Activated naive CD4-positive, alpha-beta T cell treated with anti-CD3 and anti-CD28 coated beads, Interleukin-2, amount 50 U/mL, for 72 hours (primary cell): ENCODE data around the gene MYADML2. TPM values are rescaled to one million over a fixed set of nuclear protein-coding genes. Genes with fewer than 3 reads are reported as not detected.

Experiments
- ATAC-seq, 2 donors: fragments of 150-1000 bp; cut with Tn5 transposase; 2 replicates each; pipeline ENCODE4 v1.10.0; 2021; ENCODE audit warnings: mild to moderate bottlenecking in 2 of 2, moderate library complexity in 2 of 2
- DNase-seq, 2 donors: peaks; one replicate each; pipeline ENCODE4 v3.0.0; 2021 to 2022; ENCODE audit warnings: low spot score in 2 of 2
- H3K27ac Mint-ChIP-seq, 2 donors: one replicate each; pipeline ENCODE4 v1.8.0; 2022; ENCODE audit warnings: mild to moderate bottlenecking in 2 of 2, mixed read lengths in 2 of 2
- H3K36me3 Mint-ChIP-seq, 2 donors: one replicate each; pipeline ENCODE4 v1.8.0; 2022; ENCODE audit warnings: mixed read lengths in 2 of 2
- H3K9me3 Mint-ChIP-seq, 2 donors: one replicate each; pipeline ENCODE4 v1.8.0; 2022; ENCODE audit warnings: mixed read lengths in 2 of 2
- total RNA-seq, 2 donors: library from RNA; stranded (reverse); gene quantifications; one replicate each; pipeline ENCODE4 v1.2.3, GENCODE V29; 2022

Gene MYADML2
- total RNA-seq, 2 donors from 2014 or later, result not detected

- Mint-ChIP-seq H3K36me3 (no peaks in the 10 kb centered on the region), H3K9me3 (no peaks in the 10 kb centered on the region), H3K27ac (no peak overlapping the region)
- no peak for ATAC-seq
- DNase-seq, result no peak
These were observed 17.2 kb upstream of the MYADML2 start for GRCh38 chr17:81964081-81964849.

GRCh38 chr17:81962499-81963441 lies 15.7 kb upstream of the MYADML2 start:
- DNase-seq (no peak), ATAC-seq (no peak)
- no peaks in the 10 kb centered on the region for H3K9me3 Mint-ChIP-seq
- no peaks in the 10 kb centered on the region for H3K36me3 Mint-ChIP-seq
- no peak overlapping the region for H3K27ac Mint-ChIP-seq

GRCh38 chr17:81961521-81962498 lies 14.8 kb upstream of the MYADML2 start:
- Mint-ChIP-seq H3K36me3 (no peaks in the 10 kb centered on the region), H3K27ac (no peak overlapping the region), H3K9me3 (no peaks in the 10 kb centered on the region)
- DNase-seq, result no peak
- ATAC-seq, result no peak

- ATAC-seq (no peak), DNase-seq (no peak)
- Mint-ChIP-seq H3K27ac (no peak within 1 kb of the TSS), H3K36me3 (no peaks in the 10 kb centered on the region), H3K9me3 (no peaks in the 10 kb centered on the region)
These were observed 14.1 kb upstream of the MYADML2 start, which contains the start of gene NOTUM for GRCh38 chr17:81961087-81961511. Gene NOTUM (minus strand): TSS chr17:81961187. CDS start chr17:81960909, 278 bp downstream.

GRCh38 chr17:81960130-81960958 lies 13.3 kb upstream of the MYADML2 start:
- DNase-seq, result no peak
- ATAC-seq, result peak in 1 of 2 donors; percentile 5
- Mint-ChIP-seq H3K27ac (no peak overlapping the region), H3K9me3 (no peaks in the 10 kb centered on the region), H3K36me3 (no peaks in the 10 kb centered on the region)

- Mint-ChIP-seq H3K27ac (no peak overlapping the region), H3K9me3 (no peaks in the 10 kb centered on the region), H3K36me3 (no peaks in the 10 kb centered on the region)
- peak; percentile 79 to 86 for DNase-seq
- ATAC-seq, result peak; percentile 94 to 96
These were observed 12.5 kb upstream of the MYADML2 start for GRCh38 chr17:81959362-81960129.

GRCh38 chr17:81958633-81959342 lies 11.8 kb upstream of the MYADML2 start:
- Mint-ChIP-seq H3K9me3 (no peaks in the 10 kb centered on the region), H3K27ac (no peak overlapping the region), H3K36me3 (no peaks in the 10 kb centered on the region)
- ATAC-seq (no peak), DNase-seq (no peak)

GRCh38 chr17:81957691-81958432 lies 10.8 kb upstream of the MYADML2 start:
- no peak for ATAC-seq
- Mint-ChIP-seq H3K9me3 (no peaks in the 10 kb centered on the region), H3K27ac (no peak overlapping the region), H3K36me3 (no peaks in the 10 kb centered on the region)
- no peak for DNase-seq

- Mint-ChIP-seq H3K27ac (no peak overlapping the region), H3K9me3 (no peaks in the 10 kb centered on the region), H3K36me3 (no peaks in the 10 kb centered on the region)
- no peak for DNase-seq
- ATAC-seq, result no peak
These were observed 9.9 kb upstream of the MYADML2 start for GRCh38 chr17:81956607-81957589.

- ATAC-seq (no peak), DNase-seq (no peak)
- Mint-ChIP-seq H3K9me3 (no peaks in the 10 kb centered on the region), H3K27ac (no peak overlapping the region), H3K36me3 (no peaks in the 10 kb centered on the region)
These were observed 8.9 kb upstream of the MYADML2 start for GRCh38 chr17:81955756-81956544.

- DNase-seq, result no peak
- Mint-ChIP-seq H3K9me3 (no peaks in the 10 kb centered on the region), H3K36me3 (no peaks in the 10 kb centered on the region), H3K27ac (peak overlapping the region in 1 of 2 donors; percentile 84)
- no peak for ATAC-seq
These were observed 8.1 kb upstream of the MYADML2 start for GRCh38 chr17:81955058-81955681.
